K562 (cell line): Measurements from ENCODE around the gene TGFB1I1. TPM values are rescaled to one million over a fixed set of nuclear protein-coding genes. Genes with fewer than 3 reads are reported as not detected.

Experiments used
- CUX1 ChIP-seq: fragments of 200-800 bp; sonication (Bioruptor generic); IDR thresholded peaks from 2 replicates; pipeline ENCODE4 v1.6.1; 2016; ENCODE audit warnings: missing genetic modification characterization, missing compliant biosample characterization
- DACH1 ChIP-seq: fragments of 450-650 bp; IDR thresholded peaks from 2 replicates; pipeline ENCODE4 v1.6.1; 2018; ENCODE audit not compliant: partially characterized antibody
- DNMT1 ChIP-seq: fragments of 450-650 bp; IDR thresholded peaks from 2 replicates; pipeline ENCODE4 v1.6.1; 2016; ENCODE audit warnings: antibody characterized with exemption, mild to moderate bottlenecking
- FOXK2 ChIP-seq, 2 experiments: fragments of 450-650 bp; IDR thresholded peaks in 1 of 2; conservative IDR thresholded peaks in 1 of 2; 2 replicates each; pipeline ENCODE4 v1.6.1; 2016; ENCODE audit warnings: low read depth in 2 of 2, mild to moderate bottlenecking in 1 of 2
- KLF10 ChIP-seq: fragments of 250-450 bp; sonication (Bioruptor Pico); IDR thresholded peaks from 2 replicates; pipeline ENCODE4 v1.6.1; 2021; ENCODE audit warnings: matching md5 sums
- MIER1 ChIP-seq: fragments of 450-650 bp; IDR thresholded peaks from 2 replicates; pipeline ENCODE4 v1.6.1; 2016; ENCODE audit warnings: antibody characterized with exemption, mild to moderate bottlenecking, low read depth
- NCOA4 ChIP-seq: fragments of 450-650 bp; IDR thresholded peaks from 2 replicates; pipeline ENCODE4 v1.6.1; 2018; ENCODE audit warnings: mild to moderate bottlenecking; ENCODE audit not compliant: partially characterized antibody
- RERE ChIP-seq: sonication (generic); formaldehyde crosslinking; IDR thresholded peaks from 2 replicates; pipeline ENCODE4 v1.8.0; 2023; ENCODE audit warnings: missing genetic modification reagents, mild to moderate bottlenecking, borderline replicate concordance
- SIX5 ChIP-seq, 2 experiments: IDR thresholded peaks; 2 replicates each; pipeline ENCODE4 v1.6.1; 2011; ENCODE audit warnings: low read length in 2 of 2, borderline replicate concordance in 1 of 2, low read depth in 1 of 2, mild to moderate bottlenecking in 1 of 2, moderate library complexity in 1 of 2; ENCODE audit not compliant: insufficient read depth in 1 of 2
- ZNF134 ChIP-seq: fragments of 250-450 bp; sonication (Bioruptor Pico); conservative IDR thresholded peaks from 2 replicates; pipeline ENCODE4 v1.4.0; 2020
- ZNF518B ChIP-seq: fragments of 250-450 bp; sonication (Bioruptor Pico); IDR thresholded peaks from 2 replicates; pipeline ENCODE4 v1.5.0; 2021; ENCODE audit warnings: mild to moderate bottlenecking, moderate library complexity
- polyA plus RNA-seq, 8 experiments: library from polyadenylated mRNA; depleted of rRNA in 4 of 8; stranded (reverse) in 5 of 8; unstranded in 3 of 8; fragments of >200 nt; fragmentation: Nextera tagmentation in 2 of 8; fragmentation: Illumina TruSeq in 1 of 8; extraction: Ambion mirVana in 2 of 8; extraction: Trizol in 1 of 8; gene quantifications; 2 replicates each; pipeline versions ENCODE4 v1.2.1 to v1.2.3, GENCODE V29; 2011 to 2014; ENCODE audit warnings: inconsistent platforms in 1 of 8, missing spikeins in 1 of 8
- total RNA-seq, 7 experiments: library from RNA; depleted of rRNA in 6 of 7; stranded (reverse); fragments of >200 nt in 6 of 7; fragmentation: Illumina TruSeq in 2 of 7; extraction: Trizol in 2 of 7; gene quantifications; 2 replicates each; pipeline versions ENCODE4 v1.2.1 to v1.2.3, GENCODE V29; 2011 to 2021; ENCODE audit warnings: low replicate concordance in 1 of 7
- TF ChIP-seq, protein P1 (sequence below): sonication (generic); formaldehyde crosslinking; IDR thresholded peaks from 2 replicates; pipeline ENCODE4 v1.8.0; 2022; ENCODE audit warnings: missing genetic modification reagents, mild to moderate bottlenecking, moderate library complexity, borderline replicate concordance

Gene TGFB1I1
- total and polyA plus RNA-seq, 9 of the 15 experiments (the other 6 are each of a cell fraction or from before 2014, with no cell fraction given): 0.04 to 0.91 (median 0.19) TPM

GRCh38 chr16:31505483-31505882 is 33.5 kb downstream of the TGFB1I1 start (continued):
- TF ChIP-seq, protein P1, sequence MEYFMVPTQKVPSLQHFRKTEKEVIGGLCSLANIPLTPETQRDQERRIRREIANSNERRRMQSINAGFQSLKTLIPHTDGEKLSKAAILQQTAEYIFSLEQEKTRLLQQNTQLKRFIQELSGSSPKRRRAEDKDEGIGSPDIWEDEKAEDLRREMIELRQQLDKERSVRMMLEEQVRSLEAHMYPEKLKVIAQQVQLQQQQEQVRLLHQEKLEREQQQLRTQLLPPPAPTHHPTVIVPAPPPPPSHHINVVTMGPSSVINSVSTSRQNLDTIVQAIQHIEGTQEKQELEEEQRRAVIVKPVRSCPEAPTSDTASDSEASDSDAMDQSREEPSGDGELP (CRISPR knock-in tag): no peak
- TF ChIP-seq KLF10: no peak
- no peak for TF ChIP-seq ZNF134 (CRISPR knock-in tag)
- TF ChIP-seq FOXK2 (conservative IDR thresholded peaks at IDR 0.05 in 1 of 2, IDR thresholded peaks at IDR 0.05 in 1 of 2; ENCODE audit: low read depth in 2 of 2): no peak
- no peak for TF ChIP-seq SIX5 (IDR thresholded peaks at IDR 0.05; ENCODE audit: borderline replicate concordance in 1 of 2, insufficient read depth in 1 of 2, low read depth in 1 of 2, low read length in 2 of 2)
- TF ChIP-seq MIER1: no peak
- no peak for TF ChIP-seq RERE
- TF ChIP-seq NCOA4: no peak
- no peak for TF ChIP-seq DNMT1
- TF ChIP-seq ZNF518B (CRISPR knock-in tag): no peak
- TF ChIP-seq DACH1: no peak
- TF ChIP-seq CUX1: no peak
